Ureter (tissue), 1 donor: ENCODE results near the gene MICALL2. TPM values are rescaled to one million over a fixed set of nuclear protein-coding genes. Genes with fewer than 3 reads are reported as not detected.
"Not testable (repeated sequence)": the region's sequence is repeated elsewhere in the genome, so short reads cannot be mapped to it uniquely, and the experiment has no call there.

ENCODE experiments used
- DNase-seq: peaks from one replicate; pipeline ENCODE4 v3.0.0-alpha.2; 2020; ENCODE audit warnings: low spot score
- total RNA-seq: library from RNA; stranded (reverse); gene quantifications from one replicate; pipeline ENCODE4 v1.2.4, GENCODE V29; 2023
- donor health status: DM: yes; HTN: yes; CAD: no.

The MICALL2 gene
- total RNA-seq, 1 donor from 2014 or later = 54.7 TPM

GRCh38 chr7:1447551-1448244, 11.6 kb downstream of the MICALL2 start:
- no peak for DNase-seq

GRCh38 chr7:1447112-1447511, 12.2 kb downstream of the MICALL2 start:
- DNase-seq = no peak

GRCh38 chr7:1446620-1447032, 12.6 kb downstream of the MICALL2 start:
- DNase-seq = no peak

- DNase-seq = not testable (repeated sequence)
Observed at GRCh38 chr7:1446026-1446425, 13.2 kb downstream of the MICALL2 start.

GRCh38 chr7:1445341-1445740, 13.9 kb downstream of the MICALL2 start:
- no peak for DNase-seq

- DNase-seq = no peak
Observed at GRCh38 chr7:1444925-1445322, 14.3 kb downstream of the MICALL2 start.

GRCh38 chr7:1444214-1444924, 14.9 kb downstream of the MICALL2 start:
- no peak for DNase-seq

GRCh38 chr7:1443587-1444200, 15.6 kb downstream of the MICALL2 start:
- not testable (repeated sequence) for DNase-seq

- DNase-seq = no peak
Observed at GRCh38 chr7:1442355-1443124, 16.7 kb downstream of the MICALL2 start.

- no peak for DNase-seq
Observed at GRCh38 chr7:1441615-1442354, 17.5 kb downstream of the MICALL2 start.

- DNase-seq = no peak
Observed at GRCh38 chr7:1440620-1441019, 18.6 kb downstream of the MICALL2 start.

- no peak for DNase-seq
Observed at GRCh38 chr7:1439373-1440363, 19.6 kb downstream of the MICALL2 start.

- DNase-seq = no peak
Observed at GRCh38 chr7:1438821-1439220, 20.4 kb downstream of the MICALL2 start.

GRCh38 chr7:1438208-1438607, 21.1 kb downstream of the MICALL2 start:
- no peak for DNase-seq

GRCh38 chr7:1437155-1437880, 22.0 kb downstream of the MICALL2 start:
- DNase-seq = no peak

- DNase-seq = no peak
Observed at GRCh38 chr7:1436608-1437007, 22.7 kb downstream of the MICALL2 start.

- DNase-seq = no peak
Observed at GRCh38 chr7:1434891-1435670, 24.2 kb downstream of the MICALL2 start.

- DNase-seq = no peak
Observed at GRCh38 chr7:1434165-1434718, 25.0 kb downstream of the MICALL2 start.
